IMR-90 (cell line): Measurements from ENCODE around the gene HMX2. TPM values are rescaled to one million over a fixed set of nuclear protein-coding genes. Genes with fewer than 3 reads are reported as not detected.

Experiments used
- ATAC-seq: fragments of 200-7000 bp; cut with Tn5 transposase; 2 replicates; pipeline ENCODE4 v1.9.1; 2020; ENCODE audit warnings: low read depth, mild to moderate bottlenecking, moderate library complexity
- BruUV-seq: library from RNA; stranded (reverse); fragments of 400-500 nt; replicated peaks from 2 replicates; lab custom pipeline; 2021; lab: Mats Ljungman, UMichigan
- CTCF ChIA-PET: fragments of 300-600 bp; formaldehyde crosslinking; extraction: SDS; loops from one replicate; lab custom pipeline; 2021; ENCODE audit warnings: antibody characterized with exemption; lab: Yijun Ruan, JAX
- POLR2A ChIA-PET: fragments of 300-600 bp; sonication (Branson Sonifier 250); formaldehyde crosslinking; loops from one replicate; lab custom pipeline; 2022; ENCODE audit warnings: antibody characterized with exemption; ENCODE audit not compliant: unreplicated experiment; lab: Charles Lee
- DNase-seq: peaks from one replicate; pipeline ENCODE4 v3.0.0; 2013
- H2AFZ ChIP-seq: replicated peaks from 2 replicates; pipeline ENCODE3; 2013; ENCODE audit warnings: low read length, mild to moderate bottlenecking; ENCODE audit not compliant: poor library complexity
- H2AK5ac ChIP-seq: 2 replicates; pipeline ENCODE4 v1.6.1; 2013; ENCODE audit warnings: low read depth, low read length, inconsistent platforms
- H2AK9ac ChIP-seq: replicated peaks from 2 replicates; pipeline ENCODE3; 2013; ENCODE audit warnings: mild to moderate bottlenecking, low read depth, low read length, moderate library complexity; ENCODE audit not compliant: poor library complexity
- H2BK120ac ChIP-seq: 2 replicates; pipeline ENCODE4 v1.6.1; 2013; ENCODE audit warnings: low read depth, low read length, inconsistent platforms
- H2BK15ac ChIP-seq: 3 replicates; pipeline ENCODE4 v1.6.1; 2013; ENCODE audit warnings: low read depth, low read length, inconsistent platforms
- H2BK20ac ChIP-seq: 2 replicates; pipeline ENCODE4 v1.6.1; 2013; ENCODE audit warnings: low read depth, mild to moderate bottlenecking, inconsistent platforms, low read length, moderate library complexity
- H2BK5ac ChIP-seq: 2 replicates; pipeline ENCODE4 v1.6.1; 2013; ENCODE audit warnings: mild to moderate bottlenecking, low read depth, low read length, inconsistent platforms; ENCODE audit not compliant: poor library complexity, severe bottlenecking
- H3K14ac ChIP-seq: replicated peaks from 2 replicates; pipeline ENCODE4 v1.6.1; 2013; ENCODE audit warnings: low read depth, low read length, inconsistent platforms
- H3K18ac ChIP-seq: 2 replicates; pipeline ENCODE4 v1.6.1; 2013; ENCODE audit warnings: low read depth, low read length, control low read depth
- H3K23ac ChIP-seq: 2 replicates; pipeline ENCODE4 v1.6.1; 2013; ENCODE audit warnings: low read depth, low read length, inconsistent platforms
- H3K27ac ChIP-seq: 2 replicates; pipeline ENCODE4 v1.5.1; 2013; ENCODE audit warnings: mild to moderate bottlenecking, control low read depth, low read length; ENCODE audit not compliant: insufficient read depth
- H3K27me3 ChIP-seq: 2 replicates; pipeline ENCODE4 v1.6.1; 2013; ENCODE audit warnings: low read length; ENCODE audit not compliant: control insufficient read depth, insufficient read depth
- H3K36me3 ChIP-seq: 2 replicates; pipeline ENCODE4 v1.6.1; 2013; ENCODE audit warnings: low read length, mixed read lengths; ENCODE audit not compliant: control insufficient read depth, insufficient read depth
- H3K4ac ChIP-seq: 2 replicates; pipeline ENCODE4 v1.6.1; 2013; ENCODE audit warnings: low read depth, low read length, inconsistent platforms
- H3K4me1 ChIP-seq: 2 replicates; pipeline ENCODE4 v1.6.1; 2013; ENCODE audit warnings: low read length, mixed read lengths; ENCODE audit not compliant: control insufficient read depth, insufficient read depth
- H3K4me2 ChIP-seq: 2 replicates; pipeline ENCODE4 v1.6.1; 2013; ENCODE audit warnings: low read depth, mild to moderate bottlenecking, control low read depth, low read length, moderate library complexity
- H3K4me3 ChIP-seq: 2 replicates; pipeline ENCODE4 v1.5.1; 2013; ENCODE audit warnings: low read depth, mild to moderate bottlenecking, control low read depth, low read length, moderate library complexity; ENCODE audit not compliant: insufficient read depth
- H3K56ac ChIP-seq: 2 replicates; pipeline ENCODE4 v1.6.1; 2013; ENCODE audit warnings: low read length, inconsistent platforms; ENCODE audit not compliant: insufficient read depth; ENCODE audit errors: extremely low read depth
- H3K79me1 ChIP-seq, 2 experiments: 2 replicates each; pipeline ENCODE4 v1.6.1; 2013; ENCODE audit warnings: low read length in 2 of 2, inconsistent platforms in 1 of 2, low read depth in 1 of 2
- H3K9ac ChIP-seq: 2 replicates; pipeline ENCODE4 v1.6.1; 2013; ENCODE audit warnings: low read depth, low read length, control low read depth
- H3K9me1 ChIP-seq: 2 replicates; pipeline ENCODE4 v1.6.1; 2013; ENCODE audit warnings: low read length, inconsistent platforms; ENCODE audit not compliant: insufficient read depth
- H3K9me3 ChIP-seq: 2 replicates; pipeline ENCODE4 v1.6.1; 2013; ENCODE audit warnings: low read length; ENCODE audit not compliant: control insufficient read depth, insufficient read depth
- H4K20me1 ChIP-seq: 2 replicates; pipeline ENCODE4 v1.6.1; 2013; ENCODE audit warnings: low read length, inconsistent platforms; ENCODE audit not compliant: insufficient read depth
- H4K5ac ChIP-seq: 2 replicates; pipeline ENCODE4 v1.6.1; 2013; ENCODE audit warnings: mild to moderate bottlenecking, low read depth, low read length, control low read depth
- H4K8ac ChIP-seq, 2 experiments: 2 replicates each; pipeline ENCODE4 v1.6.1; 2013; ENCODE audit warnings: low read depth in 2 of 2, low read length in 2 of 2, control low read depth in 1 of 2, inconsistent platforms in 1 of 2
- H4K91ac ChIP-seq: 2 replicates; pipeline ENCODE4 v1.6.1; 2013; ENCODE audit warnings: low read depth, low read length, inconsistent platforms; ENCODE audit not compliant: insufficient read depth
- BHLHE40 ChIP-seq: fragments of 150-350 bp; IDR thresholded peaks from 2 replicates; pipeline ENCODE4 v1.6.1; 2016; ENCODE audit warnings: mild to moderate bottlenecking, low read depth, low read length
- CEBPB ChIP-seq: IDR thresholded peaks from 2 replicates; pipeline ENCODE4 v1.6.1; 2012; ENCODE audit warnings: low read depth, low read length, improper control_type of control experiment
- FOS ChIP-seq: fragments of 150-350 bp; IDR thresholded peaks from 2 replicates; pipeline ENCODE4 v1.6.1; 2016; ENCODE audit warnings: low read depth, low read length
- MAFK ChIP-seq: IDR thresholded peaks from 2 replicates; pipeline ENCODE4 v1.6.1; 2012; ENCODE audit warnings: low read depth, low read length, improper control_type of control experiment
- MXI1 ChIP-seq: IDR thresholded peaks from 2 replicates; pipeline ENCODE4 v1.6.1; 2012; ENCODE audit warnings: low read depth, mild to moderate bottlenecking, low read length, moderate library complexity, borderline replicate concordance
- POLR2A ChIP-seq: IDR thresholded peaks from 2 replicates; pipeline ENCODE4 v1.6.1; 2012; ENCODE audit warnings: mild to moderate bottlenecking, low read depth, low read length
- RFX5 ChIP-seq: IDR thresholded peaks from 2 replicates; pipeline ENCODE4 v1.8.0; 2012; ENCODE audit warnings: low read depth, mild to moderate bottlenecking, low read length, moderate library complexity
- SMC3 ChIP-seq: fragments of 150-350 bp; IDR thresholded peaks from 2 replicates; pipeline ENCODE4 v1.6.1; 2016; ENCODE audit warnings: low read depth, mild to moderate bottlenecking, antibody characterized with exemption, low read length, moderate library complexity
- WGBS, 2 experiments: methylation state at CpG; one replicate each; pipeline versions ENCODE4 v1.1.5 to v1.1.7; 2013; ENCODE audit warnings: missing lambda C conversion rate in 2 of 2; ENCODE audit not compliant: insufficient read length in 1 of 2; ENCODE audit errors: extremely low coverage in 2 of 2; 5-methylcytosine and 5-hydroxymethylcytosine counted together
- dilution Hi-C: fragments of 300-500 bp; cut with HindIII; formaldehyde crosslinking; loops from one replicate; pipeline ENCODE4 v1.14.3; 2018; ENCODE audit warnings: low sequenced_read_pairs; ENCODE audit not compliant: unreplicated experiment
- in situ Hi-C: fragments of 300-500 bp; cut with MboI; formaldehyde crosslinking; loops from 3 replicates; pipeline ENCODE4 v1.14.3; 2019; ENCODE audit warnings: low sequenced_read_pairs, inconsistent platforms, mixed read lengths
- intact Hi-C: fragments of 100-400 bp; cut with micrococcal nuclease; formaldehyde crosslinking; loops from 2 replicates; pipeline ENCODE4 v1.10.0; 2022
- polyA plus RNA-seq, 3 experiments: library from polyadenylated mRNA; depleted of rRNA; stranded (reverse); fragments of >200 nt; gene quantifications; 2 replicates each; pipeline ENCODE4 v1.2.3, GENCODE V29; 2012; ENCODE audit warnings: low replicate concordance in 1 of 3
- total RNA-seq: library from RNA; depleted of rRNA; stranded (reverse); fragments of >200 nt; gene quantifications from 2 replicates; pipeline ENCODE4 v1.2.3, GENCODE V29; 2012

HMX2 gene
- total and polyA plus RNA-seq, 2 of the 4 experiments (the other 2 are of a cell fraction) = not detected

GRCh38 chr10:123135415-123136141 lies 12.4 kb upstream of the HMX2 start, which contains the start of gene HMX3:
HMX3 (plus strand) TSS chr10:123135970; CDS start chr10:123136051, 81 bp downstream.
- no peak within 1 kb of the TSS for H4K91ac ChIP-seq
- H3K9me1 ChIP-seq = no peaks in the 10 kb centered on the region
- peaks cover 92% of the 10 kb centered on the region for H3K27me3 ChIP-seq
- in situ Hi-C loops (loop anchor here (10.0 to 25.0 kb wide), 2 partner anchors 829 to 1252 kb away; no protein-coding TSS in a partner anchor), intact Hi-C loops (no loop called here), dilution Hi-C loops (no loop called here)
- peaks cover 2% of the 10 kb centered on the region; the same call in 1 of the 2 replicates for H3K4me1 ChIP-seq
- WGBS, 2 experiments = 2% methylated on average over 29 of the region's 76 CpGs; no CpG with 5 or more reads in 1 of the 2 experiments
- peak within 1 kb of the TSS; percentile 26 for H2AFZ ChIP-seq
- H3K14ac ChIP-seq = no peak within 1 kb of the TSS
- no peak within 1 kb of the TSS for H3K27ac ChIP-seq
- no peak within 1 kb of the TSS for H2AK5ac ChIP-seq
- H3K9me3 ChIP-seq = no peaks in the 10 kb centered on the region; the same call in 1 of the 2 replicates
- H4K8ac ChIP-seq = no peak within 1 kb of the TSS
- no peaks in the 10 kb centered on the region for H3K36me3 ChIP-seq
- peak within 1 kb of the TSS; percentile 27; the same call in 1 of the 2 replicates for H3K4me3 ChIP-seq
- H3K9ac ChIP-seq = no peak within 1 kb of the TSS
- no peak within 1 kb of the TSS for H3K56ac ChIP-seq
- ChIA-PET POLR2A (no interaction called here), CTCF (no interaction called here)
- H3K79me1 ChIP-seq = no peaks in the 10 kb centered on the region
- H2BK5ac ChIP-seq = no peak within 1 kb of the TSS
- H2AK9ac ChIP-seq = peak within 1 kb of the TSS; percentile 25
- no peak within 1 kb of the TSS for H3K4ac ChIP-seq
- H2BK20ac ChIP-seq = no peak within 1 kb of the TSS
- TF ChIP-seq BHLHE40 = no peak
- TF ChIP-seq RFX5 = no peak
- TF ChIP-seq MXI1 = no peak
- no peak for TF ChIP-seq FOS
- no peak for TF ChIP-seq CEBPB
- no peak for TF ChIP-seq SMC3
- TF ChIP-seq POLR2A = no peak
- no peak for TF ChIP-seq MAFK
- no peak within 1 kb of the TSS for H2BK120ac ChIP-seq
- H4K5ac ChIP-seq = no peak within 1 kb of the TSS
- H2BK15ac ChIP-seq = no peak within 1 kb of the TSS
- H3K4me2 ChIP-seq = peak within 1 kb of the TSS; percentile 54; the same call in 1 of the 2 replicates
- H3K23ac ChIP-seq = no peak within 1 kb of the TSS
- DNase-seq = peak; percentile 23
- no peak within 1 kb of the TSS for H3K18ac ChIP-seq
- 0 out of 2 replicates have a peak, but pooled peaks cover 3% of the 10 kb centered on the region for H4K20me1 ChIP-seq
- ATAC-seq = peak; percentile 27; the same call in 1 of the 2 replicates
- BruUV-seq = no TSS peak
